ENCODE data around the gene CARD11.

GRCh38 chr7:3067606-3068380, 24.1 kb upstream of the CARD11 start:
- TF ChIP-seq CTCF (IDR thresholded peaks at IDR 0.05) (no peak), POLR2A (IDR thresholded peaks at IDR 0.05) (no peak)
